SK-N-SH (cell line): Measurements from ENCODE around the gene DSCAML1. TPM values are rescaled to one million over a fixed set of nuclear protein-coding genes. Genes with fewer than 3 reads are reported as not detected.

Experiments used
- CTCF ChIA-PET: fragments of 300-600, 350-600 bp; formaldehyde crosslinking; extraction: SDS; loops from one replicate; lab custom pipeline; 2021; lab: Yijun Ruan, JAX
- POLR2A ChIA-PET: fragments of 350-600 bp; sonication (Branson Sonifier 250); formaldehyde crosslinking; extraction: SDS; loops from one replicate; lab custom pipeline; 2020; ENCODE audit warnings: antibody characterized with exemption, inconsistent platforms; lab: Yijun Ruan, JAX
- DNase-seq: peaks from one replicate; pipeline ENCODE4 v3.0.0; 2012
- H2AFZ ChIP-seq: fragments of 200-600 bp; sonication (generic); 2 replicates; pipeline ENCODE4 v1.8.1; 2016; ENCODE audit warnings: antibody characterized with exemption, mild to moderate bottlenecking, low read depth
- H3F3A ChIP-seq: fragments of 200-600 bp; sonication (generic); replicated peaks from 2 replicates; pipeline ENCODE3; 2016; ENCODE audit warnings: antibody characterized with exemption, mild to moderate bottlenecking; ENCODE audit not compliant: insufficient read depth
- H3K27ac ChIP-seq, 2 experiments: fragments of 200-500 bp in 1 of 2; fragments of 200-600 bp in 1 of 2; sonication (Bioruptor generic) in 1 of 2; sonication (generic), shearing (Covaris generic) in 1 of 2; 2 replicates each; pipeline versions ENCODE4 v1.5.1 to v1.6.1; 2014 to 2016; ENCODE audit warnings: low read depth in 2 of 2, inconsistent platforms in 1 of 2, low read length in 1 of 2, mild to moderate bottlenecking in 1 of 2, mixed read lengths in 1 of 2
- H3K27me3 ChIP-seq: fragments of 200-600 bp; sonication (generic), shearing (Covaris generic); 2 replicates; pipeline ENCODE4 v1.6.1; 2016; ENCODE audit warnings: mixed run types; ENCODE audit not compliant: insufficient read depth
- H3K36me3 ChIP-seq, 2 experiments: fragments of 200-500 bp in 1 of 2; fragments of 200-600 bp in 1 of 2; sonication (Bioruptor generic) in 1 of 2; sonication (generic) in 1 of 2; replicated peaks in 1 of 2; 2 replicates each; pipeline versions ENCODE3 to v1.5.1; 2014 to 2016; ENCODE audit warnings: low read length in 1 of 2, mild to moderate bottlenecking in 1 of 2; ENCODE audit not compliant: insufficient read depth in 2 of 2, control insufficient read depth in 1 of 2
- H3K4me1 ChIP-seq, 2 experiments: fragments of 200-500 bp in 1 of 2; fragments of 200-600 bp in 1 of 2; sonication (Bioruptor generic) in 1 of 2; sonication (generic), shearing (Covaris generic) in 1 of 2; 2 replicates each; pipeline versions ENCODE4 v1.5.1 to v1.6.1; 2014 to 2016; ENCODE audit warnings: low read depth in 1 of 2, low read length in 1 of 2, mixed run types in 1 of 2; ENCODE audit not compliant: insufficient read depth in 2 of 2, control insufficient read depth in 1 of 2
- H3K4me2 ChIP-seq: fragments of 200-600 bp; sonication (generic), shearing (Covaris generic); 2 replicates; pipeline ENCODE4 v1.6.1; 2017; ENCODE audit warnings: mixed run types
- H3K4me3 ChIP-seq, 2 experiments: fragments of 200-500 bp in 1 of 2; fragments of 200-600 bp in 1 of 2; sonication (Bioruptor generic) in 1 of 2; sonication (generic), shearing (Covaris generic) in 1 of 2; 2 replicates each; pipeline versions ENCODE4 v1.5.1 to v1.8.1; 2014 to 2016; ENCODE audit warnings: low read depth in 2 of 2, inconsistent platforms in 1 of 2, low read length in 1 of 2, mild to moderate bottlenecking in 1 of 2, mixed read lengths in 1 of 2, moderate library complexity in 1 of 2
- H3K79me2 ChIP-seq: fragments of 200-600 bp; sonication (generic); 2 replicates; pipeline ENCODE4 v1.8.1; 2017; ENCODE audit warnings: mild to moderate bottlenecking; ENCODE audit not compliant: insufficient read depth
- H3K9ac ChIP-seq: fragments of 200-600 bp; sonication (generic); 2 replicates; pipeline ENCODE4 v1.6.1; 2017; ENCODE audit warnings: mixed run types
- H3K9me2 ChIP-seq: fragments of 200-600 bp; sonication (generic); 2 replicates; pipeline ENCODE4 v1.6.1; 2017; ENCODE audit warnings: mixed run types
- H3K9me3 ChIP-seq: fragments of 200-600 bp; sonication (generic); 2 replicates; pipeline ENCODE4 v1.6.1; 2017; ENCODE audit warnings: mixed run types, mild to moderate bottlenecking, moderate library complexity
- H4K20me1 ChIP-seq: fragments of 200-600 bp; sonication (generic); 2 replicates; pipeline ENCODE4 v1.6.1; 2017; ENCODE audit warnings: mild to moderate bottlenecking, mixed run types; ENCODE audit not compliant: insufficient read depth
- CTCF ChIP-seq: fragments of 200-600 bp; sonication (generic); IDR thresholded peaks from 2 replicates; pipeline ENCODE4 v1.6.1; 2017; ENCODE audit warnings: antibody characterized with exemption, mild to moderate bottlenecking, moderate library complexity
- ELF1 ChIP-seq: IDR thresholded peaks from 2 replicates; pipeline ENCODE4 v1.4.0; 2012
- EP300 ChIP-seq, 2 experiments: IDR thresholded peaks; 2 replicates each; pipeline versions ENCODE4 v1.4.0 to v1.6.1; 2012; ENCODE audit warnings: borderline replicate concordance in 1 of 2, low read depth in 1 of 2, low read length in 1 of 2
- EZH2phosphoT487 ChIP-seq: fragments of 200-600 bp; sonication (generic); IDR thresholded peaks from 2 replicates; pipeline ENCODE4 v1.6.1; 2017; ENCODE audit warnings: low read depth, mixed run types, mild to moderate bottlenecking, antibody characterized with exemption, moderate library complexity, borderline replicate concordance
- FOXM1 ChIP-seq: IDR thresholded peaks from 2 replicates; pipeline ENCODE4 v1.4.0; 2012; ENCODE audit warnings: low read depth, mild to moderate bottlenecking
- GABPA ChIP-seq: IDR thresholded peaks from 2 replicates; pipeline ENCODE4 v1.4.0; 2012; ENCODE audit warnings: low read depth, mild to moderate bottlenecking
- GATA2 ChIP-seq: sonication (generic); formaldehyde crosslinking; IDR thresholded peaks from 2 replicates; pipeline ENCODE4 v1.5.0; 2020; ENCODE audit warnings: mild to moderate bottlenecking, missing genetic modification reagents
- JUND ChIP-seq: IDR thresholded peaks from 2 replicates; pipeline ENCODE4 v1.4.0; 2012
- MEF2A ChIP-seq: IDR thresholded peaks from 2 replicates; pipeline ENCODE4 v1.4.0; 2012; ENCODE audit warnings: low read depth, borderline replicate concordance
- MXI1 ChIP-seq: IDR thresholded peaks from 2 replicates; pipeline ENCODE4 v1.6.1; 2012; ENCODE audit warnings: mild to moderate bottlenecking, low read depth, low read length, improper control_type of control experiment
- NRF1 ChIP-seq: IDR thresholded peaks from 2 replicates; pipeline ENCODE4 v1.6.1; 2012; ENCODE audit warnings: low read depth, mild to moderate bottlenecking, low read length
- PBX3 ChIP-seq: IDR thresholded peaks from 2 replicates; pipeline ENCODE4; 2012
- POLR2AphosphoS5 ChIP-seq: IDR thresholded peaks from 2 replicates; pipeline ENCODE4 v1.6.1; 2012; ENCODE audit warnings: low read depth, low read length
- RXRA ChIP-seq: IDR thresholded peaks from 2 replicates; pipeline ENCODE4 v1.4.0; 2012; ENCODE audit warnings: low read depth, mild to moderate bottlenecking, borderline replicate concordance
- SIN3A ChIP-seq: IDR thresholded peaks from 2 replicates; pipeline ENCODE4 v1.6.1; 2012; ENCODE audit warnings: low read depth, mild to moderate bottlenecking, low read length, moderate library complexity, borderline replicate concordance
- SMC3 ChIP-seq: IDR thresholded peaks from 2 replicates; pipeline ENCODE4 v1.6.1; 2012; ENCODE audit warnings: low read depth, low read length, improper control_type of control experiment
- TEAD4 ChIP-seq: IDR thresholded peaks from 2 replicates; pipeline ENCODE4 v1.4.0; 2012; ENCODE audit warnings: mild to moderate bottlenecking, borderline replicate concordance; ENCODE audit not compliant: insufficient read depth
- USF1 ChIP-seq: IDR thresholded peaks from 2 replicates; pipeline ENCODE4 v1.4.0; 2012; ENCODE audit warnings: low read depth, borderline replicate concordance
- YY1 ChIP-seq: IDR thresholded peaks from 2 replicates; pipeline ENCODE4 v1.4.0; 2012; ENCODE audit warnings: low read depth, mild to moderate bottlenecking
- WGBS: methylation state at CpG from one replicate; pipeline ENCODE4 v1.1.6; 2017; ENCODE audit warnings: low lambda C conversion rate; 5-methylcytosine and 5-hydroxymethylcytosine counted together
- polyA plus RNA-seq, 3 experiments: library from polyadenylated mRNA; depleted of rRNA; stranded (reverse); fragments of >200 nt; gene quantifications; 2 replicates each; pipeline ENCODE4 v1.2.3, GENCODE V29; 2012
- TF ChIP-seq, protein P1 (sequence below): IDR thresholded peaks from 2 replicates; pipeline ENCODE4 v1.4.0; 2012; ENCODE audit warnings: low read depth, borderline replicate concordance
- TF ChIP-seq, protein P2 (sequence below): fragments of 150-350 bp; IDR thresholded peaks from 2 replicates; pipeline ENCODE4 v1.6.1; 2016; ENCODE audit warnings: mild to moderate bottlenecking, low read depth, low read length

Gene DSCAML1
- polyA plus RNA-seq, 1 of the 3 experiments (the other 2 are of a cell fraction): not detected

GRCh38 chr11:117481885-117482284 is 315.1 kb downstream of the DSCAML1 start:
- Histone ChIP-seq H3K36me3 (no peaks in the 10 kb centered on the region), H3K27ac (no peak overlapping the region), H3K9me3 (no peaks in the 10 kb centered on the region), H3K79me2 (no peaks in the 10 kb centered on the region), H4K20me1 (no peaks in the 10 kb centered on the region), H3K4me3 (no peak overlapping the region), H3K4me2 (no peak overlapping the region), H3K9me2 (no peaks in the 10 kb centered on the region), H3K27me3 (no peaks in the 10 kb centered on the region), H3K4me1 (peaks cover 0 to 17% of the 10 kb centered on the region in 2 experiments; a peak in 1 of 4 replicates), H3K9ac (no peak overlapping the region), H3F3A (no peaks in the 10 kb centered on the region), H2AFZ (no peak overlapping the region)
- POLR2A ChIA-PET: no interaction called here
- 71% methylated on average over 8 of the region's 23 CpGs for WGBS
- DNase-seq: no peak
- TF ChIP-seq TEAD4 (no peak), SMC3 (no peak), USF1 (no peak), GABPA (no peak), RXRA (no peak), SIN3A (no peak), NRF1 (no peak), JUND (no peak), YY1 (no peak), MXI1 (no peak), GATA2 (no peak), ELF1 (no peak)
- CTCF ChIA-PET: interaction anchor here (1.4 kb wide), 1 partner anchor 56 kb away, joined by 3 read pairs; no protein-coding TSS in a partner anchor

DNA sequence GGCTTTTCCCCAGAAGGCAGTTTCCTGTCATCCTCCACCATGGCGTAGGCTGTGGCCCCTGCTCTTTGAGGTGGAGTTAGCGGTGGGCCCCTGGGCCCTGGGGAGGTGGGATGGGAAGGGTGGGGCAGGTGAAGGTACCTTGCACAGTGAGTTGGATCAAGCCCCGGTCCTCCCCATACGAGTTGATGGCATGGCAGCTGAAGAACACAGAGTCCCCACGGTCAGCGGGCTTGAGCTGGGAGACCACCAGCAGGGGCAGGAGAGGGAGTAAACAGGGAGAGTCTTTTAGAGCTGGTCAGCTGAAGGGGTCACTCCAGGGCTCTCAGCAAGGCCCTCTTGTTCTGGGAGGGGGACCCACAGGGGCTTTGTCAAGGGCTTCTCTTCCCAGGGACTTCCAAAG is 316.0 kb downstream of the DSCAML1 start:
- DNase-seq: no peak
- Histone ChIP-seq H3K9me2 (no peaks in the 10 kb centered on the region), H3K27ac (no peak overlapping the region), H3F3A (no peaks in the 10 kb centered on the region), H3K9ac (no peak overlapping the region), H4K20me1 (no peaks in the 10 kb centered on the region), H2AFZ (no peak overlapping the region), H3K9me3 (no peaks in the 10 kb centered on the region), H3K79me2 (no peaks in the 10 kb centered on the region), H3K4me2 (no peak overlapping the region), H3K4me3 (no peak overlapping the region), H3K4me1 (peaks cover 0 to 21% of the 10 kb centered on the region in 2 experiments; a peak in 1 of 4 replicates), H3K27me3 (no peaks in the 10 kb centered on the region), H3K36me3 (no peaks in the 10 kb centered on the region)
- 79% methylated on average over 5 of the region's 6 CpGs for WGBS
- TF ChIP-seq POLR2AphosphoS5 (no peak), JUND (no peak), USF1 (no peak), EZH2phosphoT487 (no peak), CTCF (no peak), MEF2A (no peak), NRF1 (no peak), FOXM1 (no peak), ELF1 (no peak), GATA2 (no peak), RXRA (no peak), EP300 (IDR thresholded peaks at IDR 0.05; ENCODE audit: borderline replicate concordance in 1 of 2, low read depth in 1 of 2, low read length in 1 of 2) (no peak), PBX3 (no peak)
- TF ChIP-seq, protein P1, sequence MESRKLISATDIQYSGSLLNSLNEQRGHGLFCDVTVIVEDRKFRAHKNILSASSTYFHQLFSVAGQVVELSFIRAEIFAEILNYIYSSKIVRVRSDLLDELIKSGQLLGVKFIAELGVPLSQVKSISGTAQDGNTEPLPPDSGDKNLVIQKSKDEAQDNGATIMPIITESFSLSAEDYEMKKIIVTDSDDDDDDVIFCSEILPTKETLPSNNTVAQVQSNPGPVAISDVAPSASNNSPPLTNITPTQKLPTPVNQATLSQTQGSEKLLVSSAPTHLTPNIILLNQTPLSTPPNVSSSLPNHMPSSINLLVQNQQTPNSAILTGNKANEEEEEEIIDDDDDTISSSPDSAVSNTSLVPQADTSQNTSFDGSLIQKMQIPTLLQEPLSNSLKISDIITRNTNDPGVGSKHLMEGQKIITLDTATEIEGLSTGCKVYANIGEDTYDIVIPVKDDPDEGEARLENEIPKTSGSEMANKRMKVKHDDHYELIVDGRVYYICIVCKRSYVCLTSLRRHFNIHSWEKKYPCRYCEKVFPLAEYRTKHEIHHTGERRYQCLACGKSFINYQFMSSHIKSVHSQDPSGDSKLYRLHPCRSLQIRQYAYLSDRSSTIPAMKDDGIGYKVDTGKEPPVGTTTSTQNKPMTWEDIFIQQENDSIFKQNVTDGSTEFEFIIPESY: no peak
- TF ChIP-seq, protein P2, sequence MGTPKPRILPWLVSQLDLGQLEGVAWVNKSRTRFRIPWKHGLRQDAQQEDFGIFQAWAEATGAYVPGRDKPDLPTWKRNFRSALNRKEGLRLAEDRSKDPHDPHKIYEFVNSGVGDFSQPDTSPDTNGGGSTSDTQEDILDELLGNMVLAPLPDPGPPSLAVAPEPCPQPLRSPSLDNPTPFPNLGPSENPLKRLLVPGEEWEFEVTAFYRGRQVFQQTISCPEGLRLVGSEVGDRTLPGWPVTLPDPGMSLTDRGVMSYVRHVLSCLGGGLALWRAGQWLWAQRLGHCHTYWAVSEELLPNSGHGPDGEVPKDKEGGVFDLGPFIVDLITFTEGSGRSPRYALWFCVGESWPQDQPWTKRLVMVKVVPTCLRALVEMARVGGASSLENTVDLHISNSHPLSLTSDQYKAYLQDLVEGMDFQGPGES: no peak
- ChIA-PET POLR2A (no interaction called here), CTCF (interaction anchor here (2.4 kb wide), 1 partner anchor 55 kb away, joined by 11 read pairs; no protein-coding TSS in a partner anchor)
